GM12878 (cell line): ENCODE results near the gene NCAPH2. TPM values are rescaled to one million over a fixed set of nuclear protein-coding genes. Genes with fewer than 3 reads are reported as not detected.

Source experiments
- ATF2 ChIP-seq: IDR thresholded peaks from 2 replicates; pipeline ENCODE4 v1.6.1; 2012; ENCODE audit warnings: low read length, inconsistent platforms
- BRCA1 ChIP-seq: IDR thresholded peaks from 2 replicates; pipeline ENCODE4 v1.6.1; 2011; ENCODE audit warnings: low read depth, low read length, improper control_type of control experiment
- ESRRA ChIP-seq: IDR thresholded peaks from 2 replicates; pipeline ENCODE4 v1.6.1; 2012; ENCODE audit warnings: mild to moderate bottlenecking, low read length, improper control_type of control experiment
- EZH2 ChIP-seq: IDR thresholded peaks from 2 replicates; pipeline ENCODE4 v1.6.1; 2012; ENCODE audit warnings: low read depth, mild to moderate bottlenecking, control low read depth, inconsistent platforms, low read length, borderline replicate concordance; ENCODE audit not compliant: control insufficient read depth
- FOXK2 ChIP-seq: fragments of 450-650 bp; IDR thresholded peaks from 2 replicates; pipeline ENCODE4 v1.6.1; 2017; ENCODE audit warnings: mild to moderate bottlenecking, moderate library complexity
- GABPA ChIP-seq: IDR thresholded peaks from 2 replicates; pipeline ENCODE4 v1.6.1; 2014; ENCODE audit warnings: antibody characterized with exemption, low read depth, mild to moderate bottlenecking, inconsistent platforms
- HDAC2 ChIP-seq: fragments of 200-600 bp; sonication (generic); IDR thresholded peaks from 2 replicates; pipeline ENCODE4 v1.6.1; 2017
- JUND ChIP-seq: IDR thresholded peaks from 2 replicates; pipeline ENCODE4 v1.6.1; 2012; ENCODE audit warnings: low read depth, mild to moderate bottlenecking, low read length, improper control_type of control experiment, moderate library complexity
- LARP7 ChIP-seq: fragments of 450-650 bp; IDR thresholded peaks from 2 replicates; pipeline ENCODE4 v1.6.1; 2017; ENCODE audit warnings: mild to moderate bottlenecking
- MXI1 ChIP-seq: fragments of 150-350 bp; IDR thresholded peaks from 2 replicates; pipeline ENCODE4 v1.6.1; 2011; ENCODE audit warnings: low read depth, mild to moderate bottlenecking, inconsistent platforms, low read length, improper control_type of control experiment
- NFYB ChIP-seq: IDR thresholded peaks from 2 replicates; pipeline ENCODE4 v1.6.1; 2011; ENCODE audit warnings: low read depth, mild to moderate bottlenecking, low read length, improper control_type of control experiment, moderate library complexity; ENCODE audit not compliant: insufficient read depth
- RAD21 ChIP-seq: IDR thresholded peaks from 2 replicates; pipeline ENCODE4 v1.6.1; 2011; ENCODE audit warnings: mild to moderate bottlenecking, low read depth, low read length, moderate library complexity; ENCODE audit not compliant: insufficient read depth
- RBBP5 ChIP-seq: fragments of 200-600 bp; sonication (generic); conservative IDR thresholded peaks from 2 replicates; pipeline ENCODE4 v1.6.1; 2016
- RELA ChIP-seq: fragments of 450-650 bp; IDR thresholded peaks from 2 replicates; pipeline ENCODE4 v1.8.0; 2014; ENCODE audit warnings: borderline replicate concordance; ENCODE audit not compliant: partially characterized antibody
- STAT1 ChIP-seq: fragments of 450-650 bp; conservative IDR thresholded peaks from 2 replicates; pipeline ENCODE4 v1.6.1; 2014; ENCODE audit warnings: antibody characterized with exemption, mild to moderate bottlenecking
- TCF7 ChIP-seq: IDR thresholded peaks from 2 replicates; pipeline ENCODE4 v1.6.1; 2014; ENCODE audit warnings: antibody characterized with exemption, borderline replicate concordance
- USF1 ChIP-seq: IDR thresholded peaks from 2 replicates; pipeline ENCODE4 v1.6.1; 2011; ENCODE audit warnings: borderline replicate concordance, low read depth, mild to moderate bottlenecking, moderate library complexity, mixed read lengths, low read length; ENCODE audit not compliant: insufficient read depth; ENCODE audit errors: extremely low read length
- ZBTB11 ChIP-seq: fragments of 450-650 bp; formaldehyde crosslinking; IDR thresholded peaks from 2 replicates; pipeline ENCODE4 v1.5.0; 2022; ENCODE audit warnings: mild to moderate bottlenecking, missing genetic modification characterization
- ZNF592 ChIP-seq: fragments of 450-650 bp; IDR thresholded peaks from 2 replicates; pipeline ENCODE4 v1.6.1; 2017; ENCODE audit warnings: mild to moderate bottlenecking, moderate library complexity
- ZSCAN29 ChIP-seq: fragments of 450-650 bp; IDR thresholded peaks from 2 replicates; pipeline ENCODE4 v1.6.1; 2017; ENCODE audit warnings: mild to moderate bottlenecking, moderate library complexity
- polyA plus RNA-seq, 11 experiments: library from polyadenylated mRNA; depleted of rRNA in 4 of 11; unstranded in 6 of 11; stranded (reverse) in 5 of 11; fragments of >200 nt; fragmentation: Nextera tagmentation in 4 of 11; fragmentation: Illumina TruSeq in 1 of 11; extraction: Ambion mirVana in 4 of 11; extraction: Trizol in 1 of 11; gene quantifications; 1 replicate in 1 of 11; 2 replicates in 10 of 11; pipeline versions ENCODE4 v1.2.1 to v1.2.3, GENCODE V29; 2011 to 2016; ENCODE audit warnings: inconsistent platforms in 2 of 11, missing spikeins in 2 of 11, low read depth in 1 of 11
- total RNA-seq, 4 experiments: library from RNA; depleted of rRNA in 3 of 4; stranded (reverse); fragments of >200 nt in 3 of 4; fragmentation: Illumina TruSeq in 1 of 4; extraction: Trizol in 1 of 4; gene quantifications; 2 replicates each; pipeline versions ENCODE4 v1.2.1 to v1.2.3, GENCODE V29; 2013 to 2021

NCAPH2 gene
- total and polyA plus RNA-seq, 10 of the 15 experiments (the other 5 are each of a cell fraction or from before 2014, with no cell fraction given), result 5.0 to 110 (median 59.9) TPM

- peak; percentile 84; the same call in 1 of the 2 replicates for TF ChIP-seq HDAC2
- TF ChIP-seq ZNF592, result no peak
- TF ChIP-seq USF1, result no peak
- TF ChIP-seq ATF2, result no peak; the same call in 1 of the 2 replicates
- TF ChIP-seq ESRRA, result peak; percentile 23; the same call in 1 of the 2 replicates
- TF ChIP-seq BRCA1, result no peak
- TF ChIP-seq GABPA, result peak; percentile 81; the same call in 1 of the 2 replicates
- TF ChIP-seq STAT1, result no peak
- TF ChIP-seq NFYB, result no peak
- TF ChIP-seq RAD21, result peak; percentile 16; the same call in 1 of the 2 replicates
- no peak for TF ChIP-seq ZBTB11 (CRISPR knock-in tag)
- peak; percentile 51 for TF ChIP-seq MXI1
- no peak for TF ChIP-seq RBBP5
- peak; percentile 73 for TF ChIP-seq RELA
- 0 out of 2 replicates have a peak, but pooled peaks have one; percentile 43 for TF ChIP-seq FOXK2
- TF ChIP-seq TCF7, result no peak
- no peak for TF ChIP-seq ZSCAN29
- TF ChIP-seq JUND, result no peak
- TF ChIP-seq LARP7, result peak; percentile 69; the same call in 1 of the 2 replicates
- TF ChIP-seq EZH2, result no peak
Observed at GRCh38 chr22:50507991-50508884, at the start of gene NCAPH2 (continued).
